Measurements from ENCODE around the gene BLOC1S3. TPM values are rescaled to one million over a fixed set of nuclear protein-coding genes. Genes with fewer than 3 reads are reported as not detected.

BLOC1S3 gene
- total and polyA plus RNA-seq, 7 experiments from 2014 or later = 6.9 to 24.9 (median 15.4) TPM

DNA sequence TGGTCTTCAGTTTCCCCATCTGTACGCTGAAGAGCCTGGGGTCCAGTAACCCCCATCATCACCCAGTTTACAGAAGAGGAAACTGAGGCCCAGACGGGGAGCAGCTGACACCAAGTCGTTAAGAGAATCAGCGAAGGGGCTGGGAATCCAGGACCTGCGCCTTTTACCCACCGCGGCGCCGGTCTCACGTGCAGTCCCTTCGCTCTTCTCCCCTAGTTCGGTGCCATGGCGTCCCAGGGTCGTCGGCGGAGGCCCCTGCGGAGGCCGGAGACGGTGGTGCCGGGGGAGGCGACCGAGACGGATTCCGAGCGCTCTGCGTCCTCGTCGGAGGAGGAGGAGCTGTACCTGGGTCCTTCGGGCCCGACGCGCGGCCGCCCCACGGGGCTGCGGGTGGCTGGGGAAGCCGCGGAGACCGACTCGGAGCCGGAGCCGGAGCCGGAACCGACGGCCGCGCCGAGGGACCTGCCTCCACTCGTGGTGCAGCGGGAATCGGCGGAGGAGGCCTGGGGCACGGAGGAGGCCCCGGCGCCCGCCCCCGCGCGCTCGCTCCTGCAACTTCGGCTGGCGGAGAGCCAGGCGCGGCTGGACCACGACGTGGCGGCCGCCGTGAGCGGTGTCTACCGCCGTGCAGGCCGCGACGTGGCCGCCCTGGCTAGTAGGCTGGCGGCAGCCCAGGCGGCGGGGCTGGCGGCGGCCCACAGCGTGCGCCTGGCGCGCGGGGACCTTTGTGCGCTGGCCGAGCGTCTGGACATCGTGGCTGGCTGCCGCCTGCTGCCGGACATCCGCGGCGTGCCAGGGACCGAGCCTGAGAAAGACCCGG, 698 bp downstream of the BLOC1S3 start:
- ChIA-PET POLR2A (interaction anchor here (0.6 to 3.5 kb wide), 15 partner anchors 8 to 1062 kb away, joined by 3 to 36 read pairs (median 5); partner anchors contain the start of genes CLASRP, NKPD1 and PPP1R37), CTCF (interaction anchor here (0.6 to 1.7 kb wide), 5 partner anchors 8 to 138 kb away, joined by 3 to 11 read pairs (median 6); partner anchors contain the start of gene PPP1R37)
- Mint-ChIP-seq H3K27me3 (no peaks in the 10 kb centered on the region), H3K4me1 (peaks cover 15 to 58% (median 42%) of the 10 kb centered on the region in 7 donors), H3K36me3 (peaks cover 0 to 13% (median 7%) of the 10 kb centered on the region in 5 donors), H3K9me3 (peaks cover 0 to 2% (median 0%) of the 10 kb centered on the region in 11 donors), H3K4me3 (peak overlapping the region; percentile 87 to 99 (median 96)), H3K27ac (peak overlapping the region; percentile 88 to 98 (median 94))
- H3K36me3 ChIP-seq (ENCODE audit: control insufficient read depth in 2 of 3, insufficient read depth in 3 of 3, low read length in 3 of 3) = peaks cover 0 to 10% (median 4%) of the 10 kb centered on the region in 3 experiments
- no peaks in the 10 kb centered on the region for H3K27me3 ChIP-seq (ENCODE audit: control insufficient read depth in 2 of 2, insufficient read depth in 2 of 2, low read length in 2 of 2)
- ATAC-seq (no peak), DNase-seq (peak in 8 of 9 donors; percentile 28 to 63 (median 35))
- peaks cover 23 to 28% of the 10 kb centered on the region in 2 donors for H3K4me1 ChIP-seq (ENCODE audit: control insufficient read depth in 2 of 2, insufficient read depth in 2 of 2, low read length in 2 of 2)
- H3K9me3 ChIP-seq (ENCODE audit: control insufficient read depth in 2 of 3, low read length in 3 of 3) = no peaks in the 10 kb centered on the region
- peak overlapping the region; percentile 83 for H3K27ac ChIP-seq (ENCODE audit: low read depth, low read length)
- H3K4me3 ChIP-seq (ENCODE audit: low read length) = peak overlapping the region; percentile 83
- intact Hi-C loops (cut with micrococcal nuclease) = loop anchor here (2.0 to 10.0 kb wide), 7 partner anchors 72 to 708 kb away; partner anchors contain the start of genes VASP (in 2 of the 2), GEMIN7 (in 1 of the 2), IRF2BP1 (in 1 of the 2) and MARK4 (in 1 of the 2)

DNA sequence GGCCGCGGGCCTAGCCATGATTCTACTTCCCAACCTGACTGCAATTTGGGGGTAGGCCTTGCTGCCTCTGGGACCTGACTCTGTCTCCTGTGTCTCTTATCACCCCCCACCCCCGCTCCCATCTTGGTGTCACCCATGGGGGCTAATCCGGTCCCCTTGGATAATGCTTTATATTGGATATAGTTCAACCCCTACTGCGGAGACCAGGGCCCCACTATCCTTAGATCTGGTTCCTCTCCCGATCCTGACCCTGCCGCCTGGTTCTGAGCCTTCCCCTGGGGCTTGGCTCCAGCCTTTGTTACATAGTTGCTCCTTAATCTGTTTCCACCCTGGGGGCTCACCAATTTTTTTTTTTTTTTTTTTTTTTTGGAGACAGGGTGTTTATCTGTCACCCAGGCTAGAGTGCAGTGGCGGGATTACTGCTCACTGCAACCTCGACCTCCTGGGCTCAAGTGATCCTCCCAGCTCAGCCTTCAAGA, 1.3 kb downstream of the BLOC1S3 start:
- Mint-ChIP-seq H3K4me3 (peak overlapping the region; percentile 58 to 95 (median 74)), H3K4me1 (peaks cover 17 to 60% (median 42%) of the 10 kb centered on the region in 7 donors), H3K27me3 (no peaks in the 10 kb centered on the region), H3K9me3 (peaks cover 0 to 2% (median 0%) of the 10 kb centered on the region in 11 donors), H3K27ac (peak overlapping the region in 5 of 9 donors; percentile 46 to 81 (median 67)), H3K36me3 (peaks cover 0 to 13% (median 7%) of the 10 kb centered on the region in 5 donors)
- Histone ChIP-seq H3K36me3 (ENCODE audit: control insufficient read depth in 2 of 3, insufficient read depth in 3 of 3, low read length in 3 of 3) (peaks cover 0 to 10% (median 4%) of the 10 kb centered on the region in 3 experiments), H3K27me3 (ENCODE audit: control insufficient read depth in 2 of 2, insufficient read depth in 2 of 2, low read length in 2 of 2) (no peaks in the 10 kb centered on the region), H3K27ac (ENCODE audit: low read depth, low read length) (peak overlapping the region; percentile 83), H3K4me1 (ENCODE audit: control insufficient read depth in 2 of 2, insufficient read depth in 2 of 2, low read length in 2 of 2) (peaks cover 23 to 27% of the 10 kb centered on the region in 2 donors), H3K9me3 (ENCODE audit: control insufficient read depth in 2 of 3, low read length in 3 of 3) (no peaks in the 10 kb centered on the region), H3K4me3 (ENCODE audit: low read length) (peak overlapping the region; percentile 83)
- ATAC-seq = no peak
- intact Hi-C loops (cut with micrococcal nuclease) = loop anchor here (2.0 to 10.0 kb wide), 7 partner anchors 71 to 707 kb away; partner anchors contain the start of genes VASP (in 2 of the 2), GEMIN7 (in 1 of the 2), IRF2BP1 (in 1 of the 2) and MARK4 (in 1 of the 2)
- POLR2A ChIA-PET = interaction anchor here (2.7 to 3.5 kb wide), 3 partner anchors 16 to 88 kb away, joined by 12 to 36 read pairs (median 29); partner anchors contain the start of gene PPP1R37
- DNase-seq = no peak
- CTCF ChIA-PET = no interaction called here

DNA sequence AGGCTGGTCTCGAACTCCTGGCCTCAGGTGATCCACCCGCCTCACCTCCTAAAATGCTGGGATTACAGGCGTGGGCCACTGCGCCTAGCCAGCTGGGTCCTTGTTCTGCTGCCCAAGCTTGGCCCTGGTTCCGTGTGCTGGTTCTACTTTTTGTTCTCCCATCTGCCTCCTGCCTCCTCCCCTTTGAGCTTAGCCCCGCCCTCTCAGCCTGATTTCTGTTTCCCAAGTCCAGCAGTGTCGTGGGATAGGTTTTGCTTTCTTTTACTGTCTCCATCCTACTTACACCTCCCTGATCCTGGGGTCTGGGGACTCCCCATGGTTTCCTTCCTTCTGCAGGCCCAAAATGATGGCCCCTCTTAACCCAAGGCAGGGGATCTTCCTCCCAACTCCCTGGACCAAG, 2.4 kb downstream of the BLOC1S3 start:
- H3K4me1 Mint-ChIP-seq = peaks cover 25 to 54% (median 34%) of the 10 kb centered on the region in 7 donors
- peaks cover 23 to 27% of the 10 kb centered on the region in 2 donors for H3K4me1 ChIP-seq (ENCODE audit: control insufficient read depth in 2 of 2, insufficient read depth in 2 of 2, low read length in 2 of 2)
- no peaks in the 10 kb centered on the region for H3K9me3 ChIP-seq (ENCODE audit: control insufficient read depth in 2 of 3, low read length in 3 of 3)
- H3K9me3 Mint-ChIP-seq = no peaks in the 10 kb centered on the region
- no peak for ATAC-seq
- no peaks in the 10 kb centered on the region for H3K27me3 ChIP-seq (ENCODE audit: control insufficient read depth in 2 of 2, insufficient read depth in 2 of 2, low read length in 2 of 2)
- peak overlapping the region; percentile 40 to 95 (median 74) for H3K4me3 Mint-ChIP-seq
- no peak overlapping the region for H3K27ac ChIP-seq (ENCODE audit: low read depth, low read length)
- DNase-seq = no peak
- POLR2A ChIA-PET = interaction anchor here (1.1 kb wide), 1 partner anchor 10 kb away, joined by 3 read pairs; no protein-coding TSS in a partner anchor
- no peaks in the 10 kb centered on the region for H3K27me3 Mint-ChIP-seq
- intact Hi-C loops (cut with micrococcal nuclease) = no loop called here
- H3K27ac Mint-ChIP-seq = peak overlapping the region in 3 of 9 donors; percentile 5 to 51 (median 49)
- no peak overlapping the region for H3K4me3 ChIP-seq (ENCODE audit: low read length)
- peaks cover 0 to 10% (median 4%) of the 10 kb centered on the region in 3 experiments for H3K36me3 ChIP-seq (ENCODE audit: control insufficient read depth in 2 of 3, insufficient read depth in 3 of 3, low read length in 3 of 3)
- CTCF ChIA-PET = no interaction called here
- peaks cover 0 to 13% (median 4%) of the 10 kb centered on the region in 5 donors for H3K36me3 Mint-ChIP-seq

DNA sequence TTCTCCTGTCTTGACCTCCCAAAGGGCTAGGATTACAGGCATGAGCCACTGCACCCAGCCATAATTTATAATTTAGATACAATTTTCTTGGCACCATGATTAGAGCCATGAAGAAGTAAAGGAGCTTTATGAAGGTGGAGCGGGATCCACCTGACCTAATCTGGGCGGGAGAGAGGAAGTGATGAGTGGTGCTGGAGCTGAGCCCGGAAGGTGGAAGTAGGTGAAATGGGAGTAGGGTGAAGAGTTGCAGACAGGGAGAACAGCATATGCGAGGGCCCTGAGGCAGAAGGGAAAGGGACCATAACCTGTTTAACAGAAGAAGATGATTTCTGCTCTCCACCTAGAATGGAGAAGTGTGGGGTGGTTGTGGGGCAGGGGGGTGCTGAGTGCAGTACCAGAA, 4.2 kb downstream of the BLOC1S3 start:
- Histone ChIP-seq H3K4me1 (ENCODE audit: control insufficient read depth in 2 of 2, insufficient read depth in 2 of 2, low read length in 2 of 2) (peaks cover 18 to 20% of the 10 kb centered on the region in 2 donors), H3K27me3 (ENCODE audit: control insufficient read depth in 2 of 2, insufficient read depth in 2 of 2, low read length in 2 of 2) (no peaks in the 10 kb centered on the region), H3K36me3 (ENCODE audit: control insufficient read depth in 2 of 3, insufficient read depth in 3 of 3, low read length in 3 of 3) (peaks cover 0 to 10% (median 4%) of the 10 kb centered on the region in 3 experiments), H3K4me3 (ENCODE audit: low read length) (no peak overlapping the region), H3K9me3 (ENCODE audit: control insufficient read depth in 2 of 3, low read length in 3 of 3) (no peaks in the 10 kb centered on the region), H3K27ac (ENCODE audit: low read depth, low read length) (no peak overlapping the region)
- ChIA-PET POLR2A (interaction anchor here (1.1 to 1.6 kb wide), 2 partner anchors 14 to 29 kb away, joined by 3 read pairs; no protein-coding TSS in a partner anchor), CTCF (no interaction called here)
- Mint-ChIP-seq H3K27me3 (no peaks in the 10 kb centered on the region), H3K9me3 (peaks cover 0 to 1% (median 0%) of the 10 kb centered on the region in 11 donors), H3K4me3 (peak overlapping the region in 1 of 10 donors; percentile 53), H3K27ac (peak overlapping the region in 1 of 9 donors; percentile 12), H3K36me3 (peaks cover 0 to 13% (median 4%) of the 10 kb centered on the region in 5 donors), H3K4me1 (peaks cover 25 to 49% (median 35%) of the 10 kb centered on the region in 7 donors)
- intact Hi-C loops (cut with micrococcal nuclease) = no loop called here
- ATAC-seq (no peak), DNase-seq (no peak)

DNA sequence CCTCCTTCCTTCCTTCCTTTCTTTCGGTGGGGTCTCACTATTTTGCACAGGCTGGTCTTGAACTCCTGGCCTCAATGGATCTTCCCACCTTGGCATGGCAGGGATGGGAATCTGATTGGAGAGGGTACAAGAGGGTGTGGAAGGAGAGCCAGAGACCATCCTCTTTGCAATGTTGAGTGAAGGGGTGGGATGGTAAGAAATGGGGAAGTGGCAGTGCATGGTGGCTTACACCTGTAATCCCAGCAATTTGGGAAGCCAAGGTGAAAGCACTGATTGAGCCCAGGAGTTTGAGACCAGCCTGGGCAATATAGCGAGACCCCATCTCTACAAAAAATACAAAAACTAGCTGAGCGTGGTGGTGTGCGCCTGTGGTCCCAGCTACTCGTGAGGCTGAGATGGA, 5.5 kb downstream of the BLOC1S3 start:
- ATAC-seq (no peak), DNase-seq (no peak)
- intact Hi-C loops (cut with micrococcal nuclease) = no loop called here
- no peaks in the 10 kb centered on the region for H3K27me3 ChIP-seq (ENCODE audit: control insufficient read depth in 2 of 2, insufficient read depth in 2 of 2, low read length in 2 of 2)
- H3K9me3 ChIP-seq (ENCODE audit: control insufficient read depth in 2 of 3, low read length in 3 of 3) = no peaks in the 10 kb centered on the region
- no peak overlapping the region for H3K27ac ChIP-seq (ENCODE audit: low read depth, low read length)
- peaks cover 0 to 10% (median 4%) of the 10 kb centered on the region in 3 experiments for H3K36me3 ChIP-seq (ENCODE audit: control insufficient read depth in 2 of 3, insufficient read depth in 3 of 3, low read length in 3 of 3)
- peaks cover 18 to 20% of the 10 kb centered on the region in 2 donors for H3K4me1 ChIP-seq (ENCODE audit: control insufficient read depth in 2 of 2, insufficient read depth in 2 of 2, low read length in 2 of 2)
- no peak overlapping the region for H3K4me3 ChIP-seq (ENCODE audit: low read length)
- Mint-ChIP-seq H3K36me3 (peaks cover 0 to 11% (median 4%) of the 10 kb centered on the region in 5 donors), H3K4me1 (peaks cover 25 to 45% (median 34%) of the 10 kb centered on the region in 7 donors), H3K9me3 (peaks cover 0 to 3% (median 0%) of the 10 kb centered on the region in 11 donors), H3K4me3 (no peak overlapping the region), H3K27ac (no peak overlapping the region), H3K27me3 (no peaks in the 10 kb centered on the region)
- ChIA-PET POLR2A (interaction anchor here (0.7 kb wide), 1 partner anchor 719 kb away, joined by 3 read pairs; no protein-coding TSS in a partner anchor), CTCF (no interaction called here)
